Activated CD4-positive, alpha-beta T cell treated with anti-CD3 and anti-CD28 coated beads for 1 hour (primary cell): ENCODE measurements around the gene ITGBL1.

Source experiments
- DNase-seq: peaks from one replicate; pipeline ENCODE4 v3.0.0-alpha.2; 2020

ITGBL1 gene

GRCh38 chr13:101451641-101452040 is 834 bp upstream of the ITGBL1 start:
- DNase-seq: no peak

GRCh38 chr13:101453784-101454201 is 1.3 kb downstream of the ITGBL1 start:
- DNase-seq: no peak

- DNase-seq: no peak
Measured at GRCh38 chr13:101454767-101455166, 2.3 kb downstream of the ITGBL1 start.

- DNase-seq: no peak
Measured at GRCh38 chr13:101455863-101456262, 3.4 kb downstream of the ITGBL1 start.

- no peak for DNase-seq
Measured at GRCh38 chr13:101457176-101457575, 4.7 kb downstream of the ITGBL1 start.

GRCh38 chr13:101465877-101466276 is 13.4 kb downstream of the ITGBL1 start:
- no peak for DNase-seq

GRCh38 chr13:101467415-101467814 is 14.9 kb downstream of the ITGBL1 start:
- no peak for DNase-seq

- DNase-seq: no peak
Measured at GRCh38 chr13:101473458-101473857, 21.0 kb downstream of the ITGBL1 start.

- no peak for DNase-seq
Measured at GRCh38 chr13:101474419-101474957, 22.0 kb downstream of the ITGBL1 start.

GRCh38 chr13:101475536-101475935 is 23.1 kb downstream of the ITGBL1 start:
- no peak for DNase-seq

GRCh38 chr13:101481421-101481820 is 28.9 kb downstream of the ITGBL1 start:
- DNase-seq: no peak

GRCh38 chr13:101486708-101487437 is 34.4 kb downstream of the ITGBL1 start:
- DNase-seq: no peak

GRCh38 chr13:101487438-101487830 is 35.0 kb downstream of the ITGBL1 start:
- no peak for DNase-seq

- DNase-seq: no peak
Measured at GRCh38 chr13:101488734-101489133, 36.3 kb downstream of the ITGBL1 start.

- no peak for DNase-seq
Measured at GRCh38 chr13:101489643-101490405, 37.3 kb downstream of the ITGBL1 start.

GRCh38 chr13:101490406-101491015 is 38.0 kb downstream of the ITGBL1 start:
- no peak for DNase-seq

- DNase-seq: no peak
Measured at GRCh38 chr13:101492251-101492910, 39.9 kb downstream of the ITGBL1 start.

- no peak for DNase-seq
Measured at GRCh38 chr13:101493541-101493940, 41.1 kb downstream of the ITGBL1 start.

GRCh38 chr13:101499406-101499805 is 46.9 kb downstream of the ITGBL1 start:
- DNase-seq: no peak

- DNase-seq: no peak
Measured at GRCh38 chr13:101502618-101503017, 50.1 kb downstream of the ITGBL1 start.

GRCh38 chr13:101511161-101511560 is 58.7 kb downstream of the ITGBL1 start:
- no peak for DNase-seq

GRCh38 chr13:101511766-101512165 is 59.3 kb downstream of the ITGBL1 start:
- no peak for DNase-seq

- DNase-seq: no peak
Measured at GRCh38 chr13:101512650-101513049, 60.2 kb downstream of the ITGBL1 start.
